Osteocyte (in vitro differentiated cells): ENCODE results near the gene BNC2. TPM values are rescaled to one million over a fixed set of nuclear protein-coding genes. Genes with fewer than 3 reads are reported as not detected.
A peak's percentile ranks its signal among the peaks of the same experiment; 100 is the strongest.

Source experiments
- DNase-seq: peaks from one replicate; pipeline ENCODE4 v3.0.0; 2021; ENCODE audit warnings: mixed read lengths; ENCODE audit not compliant: unreplicated experiment; ENCODE audit errors: extremely low spot score
- H3K27ac Mint-ChIP-seq: one replicate; pipeline ENCODE4 v1.8.0; 2021; ENCODE audit warnings: mild to moderate bottlenecking, mixed read lengths; ENCODE audit not compliant: unreplicated experiment
- H3K27me3 Mint-ChIP-seq: one replicate; pipeline ENCODE4 v1.8.0; 2021; ENCODE audit warnings: mixed read lengths; ENCODE audit not compliant: unreplicated experiment
- H3K36me3 Mint-ChIP-seq: one replicate; pipeline ENCODE4 v1.8.0; 2021; ENCODE audit warnings: mixed read lengths; ENCODE audit not compliant: unreplicated experiment
- H3K4me1 Mint-ChIP-seq: one replicate; pipeline ENCODE4 v1.8.0; 2021; ENCODE audit warnings: mixed read lengths; ENCODE audit not compliant: unreplicated experiment
- H3K4me3 Mint-ChIP-seq: one replicate; pipeline ENCODE4 v1.8.0; 2021; ENCODE audit warnings: mild to moderate bottlenecking, moderate library complexity, mixed read lengths; ENCODE audit not compliant: unreplicated experiment
- H3K9me3 Mint-ChIP-seq: one replicate; pipeline ENCODE4 v1.8.0; 2021; ENCODE audit warnings: mixed read lengths; ENCODE audit not compliant: unreplicated experiment
- CTCF ChIP-seq: fragments of 200-600 bp; sonication (generic); IDR thresholded peaks from 2 replicates; pipeline ENCODE4 v1.5.0; 2021; ENCODE audit warnings: antibody characterized with exemption, mild to moderate bottlenecking, moderate library complexity
- total RNA-seq: library from RNA; stranded (reverse); gene quantifications from 2 replicates; pipeline ENCODE4 v1.2.1, GENCODE V29; 2021

Gene BNC2
- total RNA-seq, 1 donor from 2014 or later = 66.5 TPM

GRCh38 chr9:16361939-16362338 is 508.5 kb downstream of the BNC2 start:
- Mint-ChIP-seq H3K27ac (no peak overlapping the region), H3K4me1 (peaks cover 13% of the 10 kb centered on the region), H3K9me3 (peaks cover 10% of the 10 kb centered on the region), H3K36me3 (peaks cover 3% of the 10 kb centered on the region), H3K27me3 (no peaks in the 10 kb centered on the region), H3K4me3 (no peak overlapping the region)
- TF ChIP-seq CTCF = no peak
- peak; percentile 19 for DNase-seq

- TF ChIP-seq CTCF = no peak
- H3K27me3 Mint-ChIP-seq = no peaks in the 10 kb centered on the region
- H3K36me3 Mint-ChIP-seq = peaks cover 3% of the 10 kb centered on the region
- H3K27ac Mint-ChIP-seq = no peak overlapping the region
- H3K4me1 Mint-ChIP-seq = peaks cover 13% of the 10 kb centered on the region
- no peak overlapping the region for H3K4me3 Mint-ChIP-seq
- no peak for DNase-seq
- H3K9me3 Mint-ChIP-seq = peaks cover 10% of the 10 kb centered on the region
These were observed 509.4 kb downstream of the BNC2 start for GRCh38 chr9:16361118-16361517.

- Mint-ChIP-seq H3K27ac (no peak overlapping the region), H3K9me3 (peaks cover 10% of the 10 kb centered on the region), H3K27me3 (no peaks in the 10 kb centered on the region), H3K36me3 (peaks cover 3% of the 10 kb centered on the region), H3K4me1 (peaks cover 15% of the 10 kb centered on the region), H3K4me3 (no peak overlapping the region)
- DNase-seq = peak; percentile 60
- no peak for TF ChIP-seq CTCF
These were observed 510.2 kb downstream of the BNC2 start for GRCh38 chr9:16360247-16360646.
